ENCODE data around the gene FMO2. TPM values are rescaled to one million over a fixed set of nuclear protein-coding genes. Genes with fewer than 3 reads are reported as not detected.

FMO2 gene
- polyA plus RNA-seq, 1 donor (not counting 4 experiments of a cell fraction or from before 2014, with no cell fraction given): 0.05 TPM

DNA sequence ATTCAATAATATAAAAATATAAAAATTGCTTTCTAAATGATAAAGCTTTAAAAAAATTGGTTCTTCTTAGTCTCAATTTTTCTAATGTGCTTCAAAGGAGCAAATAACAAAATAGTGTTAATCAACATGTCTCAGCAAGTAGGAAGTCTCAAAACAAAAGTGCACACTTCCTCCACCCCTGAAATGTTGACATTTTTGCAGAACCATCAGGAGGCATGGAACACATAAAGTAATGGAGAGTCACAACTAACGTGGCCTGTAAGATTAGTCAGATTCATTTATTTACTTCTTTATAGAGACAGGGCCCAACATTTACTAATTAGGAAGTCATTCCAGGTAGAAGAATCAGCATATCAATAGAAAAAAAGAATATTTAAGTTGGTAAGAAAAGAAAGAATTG, 34.9 kb upstream of the FMO2 start:
- no peak overlapping the region for H3K9ac ChIP-seq (ENCODE audit: control insufficient read depth, extremely low read depth, insufficient read depth, low read length)
- no peaks in the 10 kb centered on the region for H3K9me1 ChIP-seq (ENCODE audit: control insufficient read depth, extremely low read depth, insufficient read depth, low read length)
- no peak for TF ChIP-seq EZH2 (IDR thresholded peaks at IDR 0.05; ENCODE audit: low read length)
- TF ChIP-seq, protein P1, sequence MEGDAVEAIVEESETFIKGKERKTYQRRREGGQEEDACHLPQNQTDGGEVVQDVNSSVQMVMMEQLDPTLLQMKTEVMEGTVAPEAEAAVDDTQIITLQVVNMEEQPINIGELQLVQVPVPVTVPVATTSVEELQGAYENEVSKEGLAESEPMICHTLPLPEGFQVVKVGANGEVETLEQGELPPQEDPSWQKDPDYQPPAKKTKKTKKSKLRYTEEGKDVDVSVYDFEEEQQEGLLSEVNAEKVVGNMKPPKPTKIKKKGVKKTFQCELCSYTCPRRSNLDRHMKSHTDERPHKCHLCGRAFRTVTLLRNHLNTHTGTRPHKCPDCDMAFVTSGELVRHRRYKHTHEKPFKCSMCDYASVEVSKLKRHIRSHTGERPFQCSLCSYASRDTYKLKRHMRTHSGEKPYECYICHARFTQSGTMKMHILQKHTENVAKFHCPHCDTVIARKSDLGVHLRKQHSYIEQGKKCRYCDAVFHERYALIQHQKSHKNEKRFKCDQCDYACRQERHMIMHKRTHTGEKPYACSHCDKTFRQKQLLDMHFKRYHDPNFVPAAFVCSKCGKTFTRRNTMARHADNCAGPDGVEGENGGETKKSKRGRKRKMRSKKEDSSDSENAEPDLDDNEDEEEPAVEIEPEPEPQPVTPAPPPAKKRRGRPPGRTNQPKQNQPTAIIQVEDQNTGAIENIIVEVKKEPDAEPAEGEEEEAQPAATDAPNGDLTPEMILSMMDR (optimal IDR thresholded peaks at IDR 0.05 in 1 of 3, IDR thresholded peaks at IDR 0.05 in 1 of 3, conservative IDR thresholded peaks at IDR 0.05 in 1 of 3; ENCODE audit: extremely low read depth in 1 of 3, insufficient read depth in 2 of 3, low read length in 3 of 3): no peak
- H2AFZ ChIP-seq (ENCODE audit: control insufficient read depth, low read length): peak overlapping the region; percentile 54
- H3K4me2 ChIP-seq (ENCODE audit: control insufficient read depth, extremely low read depth, insufficient read depth, low read depth, low read length): no peak overlapping the region
- H3K27me3 ChIP-seq (ENCODE audit: control insufficient read depth, extremely low read depth, insufficient read depth, low read length): no peaks in the 10 kb centered on the region
- H4K20me1 ChIP-seq (ENCODE audit: control insufficient read depth, extremely low read depth, insufficient read depth, low read length): no peaks in the 10 kb centered on the region
- H3K27ac ChIP-seq (ENCODE audit: control insufficient read depth, insufficient read depth, low read length): no peak overlapping the region
- H3K4me1 ChIP-seq (ENCODE audit: control insufficient read depth, extremely low read depth, insufficient read depth, low read length): no peaks in the 10 kb centered on the region
- H3K9me3 ChIP-seq (ENCODE audit: control insufficient read depth, low read depth, low read length): no peaks in the 10 kb centered on the region
- no peaks in the 10 kb centered on the region for H3K36me3 ChIP-seq (ENCODE audit: control insufficient read depth in 2 of 2, extremely low read depth in 1 of 2, insufficient read depth in 2 of 2, low read length in 2 of 2)
- DNase-seq (ENCODE audit: low read depth, low spot score) (no peak), FAIRE-seq (no peak)
- H3K79me2 ChIP-seq (ENCODE audit: control insufficient read depth, insufficient read depth, low read length): no peaks in the 10 kb centered on the region
- dilution Hi-C loops (cut with MboI; ENCODE audit: extremely low pct_ligation_motif_present, low sequenced_read_pairs): no loop called here
- H3K4me3 ChIP-seq (ENCODE audit: control insufficient read depth in 2 of 3, extremely low read depth in 1 of 3, insufficient read depth in 2 of 3, low read depth in 1 of 3, low read length in 3 of 3): no peak overlapping the region

DNA sequence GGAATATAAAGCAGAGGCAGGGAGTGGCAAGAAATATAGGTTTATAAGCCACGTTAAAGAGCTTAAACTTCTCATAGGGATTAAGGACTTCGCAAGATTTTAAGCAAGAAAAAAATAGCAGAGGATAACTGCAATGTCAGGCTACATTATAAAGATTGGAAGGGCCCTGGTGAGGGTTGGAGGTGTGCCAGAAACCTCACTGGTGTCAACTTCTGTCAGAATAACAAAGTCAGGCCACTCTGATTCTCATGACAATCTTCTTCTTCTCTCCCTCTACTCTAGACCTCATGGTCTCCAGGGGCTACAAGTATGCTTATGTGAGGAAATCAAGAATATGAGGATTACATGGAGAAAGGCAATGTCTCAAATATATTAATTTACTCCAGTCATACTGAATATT, 32.6 kb upstream of the FMO2 start:
- dilution Hi-C loops (cut with MboI; ENCODE audit: extremely low pct_ligation_motif_present, low sequenced_read_pairs): no loop called here
- H3K27ac ChIP-seq (ENCODE audit: control insufficient read depth, insufficient read depth, low read length): no peak overlapping the region
- DNase-seq (ENCODE audit: low read depth, low spot score) (no peak), FAIRE-seq (no peak)
- H4K20me1 ChIP-seq (ENCODE audit: control insufficient read depth, extremely low read depth, insufficient read depth, low read length): no peaks in the 10 kb centered on the region
- no peaks in the 10 kb centered on the region for H3K9me3 ChIP-seq (ENCODE audit: control insufficient read depth, low read depth, low read length)
- no peak overlapping the region for H3K4me3 ChIP-seq (ENCODE audit: control insufficient read depth in 2 of 3, extremely low read depth in 1 of 3, insufficient read depth in 2 of 3, low read depth in 1 of 3, low read length in 3 of 3)
- TF ChIP-seq, protein P1 (optimal IDR thresholded peaks at IDR 0.05 in 1 of 3, IDR thresholded peaks at IDR 0.05 in 1 of 3, conservative IDR thresholded peaks at IDR 0.05 in 1 of 3; ENCODE audit: extremely low read depth in 1 of 3, insufficient read depth in 2 of 3, low read length in 3 of 3): no peak
- no peak for TF ChIP-seq EZH2 (IDR thresholded peaks at IDR 0.05; ENCODE audit: low read length)
- H3K4me2 ChIP-seq (ENCODE audit: control insufficient read depth, extremely low read depth, insufficient read depth, low read depth, low read length): no peak overlapping the region
- no peaks in the 10 kb centered on the region for H3K27me3 ChIP-seq (ENCODE audit: control insufficient read depth, extremely low read depth, insufficient read depth, low read length)
- no peaks in the 10 kb centered on the region for H3K4me1 ChIP-seq (ENCODE audit: control insufficient read depth, extremely low read depth, insufficient read depth, low read length)
- H3K36me3 ChIP-seq (ENCODE audit: control insufficient read depth in 2 of 2, extremely low read depth in 1 of 2, insufficient read depth in 2 of 2, low read length in 2 of 2): no peaks in the 10 kb centered on the region
- no peak overlapping the region for H2AFZ ChIP-seq (ENCODE audit: control insufficient read depth, low read length)
- no peaks in the 10 kb centered on the region for H3K9me1 ChIP-seq (ENCODE audit: control insufficient read depth, extremely low read depth, insufficient read depth, low read length)
- no peaks in the 10 kb centered on the region for H3K79me2 ChIP-seq (ENCODE audit: control insufficient read depth, insufficient read depth, low read length)
- H3K9ac ChIP-seq (ENCODE audit: control insufficient read depth, extremely low read depth, insufficient read depth, low read length): no peak overlapping the region
